Measurements from ENCODE around the gene KRTAP3-2. TPM values are rescaled to one million over a fixed set of nuclear protein-coding genes. Genes with fewer than 3 reads are reported as not detected.
A peak's percentile ranks its signal among the peaks of the same experiment; 100 is the strongest.

KRTAP3-2 gene
- total and polyA plus RNA-seq, 8 donors, result not detected

DNA sequence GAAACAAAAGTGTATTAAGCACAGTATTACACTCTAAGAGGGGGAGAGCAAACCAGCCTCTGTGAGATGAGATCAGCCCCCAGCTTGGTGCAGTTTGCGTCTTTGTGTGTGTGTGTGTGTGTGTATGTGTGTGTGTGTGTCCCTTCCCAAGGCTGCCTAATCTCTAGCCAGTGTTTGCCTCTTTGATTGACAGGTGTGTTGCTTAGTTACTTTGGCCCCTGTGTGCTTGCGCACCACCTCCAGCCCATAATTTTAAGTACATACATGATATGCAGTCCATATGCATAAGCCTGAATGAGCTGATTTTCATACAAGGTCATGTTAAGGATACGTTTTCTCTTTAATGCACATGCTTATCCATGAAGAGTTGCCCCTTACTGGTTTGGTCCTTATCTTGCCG lies 2.1 kb upstream of the KRTAP3-2 start:
- Histone ChIP-seq H3K4me1 (no peaks in the 10 kb centered on the region), H3K9me3 (no peaks in the 10 kb centered on the region), H3K36me3 (no peaks in the 10 kb centered on the region), H3K4me3 (no peak overlapping the region), H3K27ac (no peak overlapping the region), H3K27me3 (peaks cover 0 to 28% (median 0%) of the 10 kb centered on the region in 3 donors)
- TF ChIP-seq CTCF (IDR thresholded peaks at IDR 0.05) (no peak), EP300 (IDR thresholded peaks at IDR 0.05) (no peak), POLR2A (IDR thresholded peaks at IDR 0.05) (no peak), POLR2AphosphoS5 (IDR thresholded peaks at IDR 0.05) (no peak)
- DNase-seq, result peak in 1 of 2 donors; percentile 34
- 47 to 78% (median 72%) methylated on average over 4 of the region's 4 CpGs for WGBS, 5 donors
- intact Hi-C loops (cut with DNase I; ENCODE audit: low total_unique reads), result no loop called here

- intact Hi-C loops (cut with DNase I; ENCODE audit: low total_unique reads), result no loop called here
- Histone ChIP-seq H3K36me3 (no peaks in the 10 kb centered on the region), H3K9me3 (no peaks in the 10 kb centered on the region), H3K4me1 (no peaks in the 10 kb centered on the region), H3K4me3 (no peak overlapping the region), H3K27me3 (peaks cover 0 to 39% (median 0%) of the 10 kb centered on the region in 3 donors), H3K27ac (no peak overlapping the region)
- WGBS, 5 donors, result 63 to 76% (median 73%) methylated on average over 2 of the region's 2 CpGs
- DNase-seq, result no peak
- TF ChIP-seq CTCF (IDR thresholded peaks at IDR 0.05), result no peak
- no peak for TF ChIP-seq POLR2AphosphoS5 (IDR thresholded peaks at IDR 0.05)
- TF ChIP-seq POLR2A (IDR thresholded peaks at IDR 0.05), result no peak
- no peak for TF ChIP-seq EP300 (IDR thresholded peaks at IDR 0.05)
Observed at GRCh38 chr17:40997361-40997760, 2.3 kb downstream of the KRTAP3-2 start.

- WGBS, 5 donors, result 69 to 88% (median 77%) methylated on average over 4 of the region's 4 CpGs
- no peak for DNase-seq
- intact Hi-C loops (cut with DNase I; ENCODE audit: low total_unique reads), result no loop called here
Observed at GRCh38 chr17:40996829-40997228, 2.9 kb downstream of the KRTAP3-2 start.

GRCh38 chr17:40995116-40995515 lies 4.6 kb downstream of the KRTAP3-2 start:
- 26 to 67% (median 41%) methylated on average over 1 of the region's 1 CpG for WGBS, 5 donors
- H3K4me1 ChIP-seq, result no peaks in the 10 kb centered on the region
- H3K4me3 ChIP-seq, result no peak overlapping the region
- no peak for DNase-seq
- H3K9me3 ChIP-seq, result no peaks in the 10 kb centered on the region
- no peaks in the 10 kb centered on the region for H3K36me3 ChIP-seq
- intact Hi-C loops (cut with DNase I; ENCODE audit: low total_unique reads), result no loop called here
- H3K27me3 ChIP-seq, result peaks cover 0 to 43% (median 0%) of the 10 kb centered on the region in 3 donors
- no peak overlapping the region for H3K27ac ChIP-seq
- TF ChIP-seq EP300 (IDR thresholded peaks at IDR 0.05) (no peak), CTCF (IDR thresholded peaks at IDR 0.05) (no peak), POLR2A (IDR thresholded peaks at IDR 0.05) (no peak), POLR2AphosphoS5 (IDR thresholded peaks at IDR 0.05) (no peak)

More at GRCh38 chr17:40996829-40997228, 2.9 kb downstream of the KRTAP3-2 start:
- no peak for TF ChIP-seq POLR2A (IDR thresholded peaks at IDR 0.05)
- no peak for TF ChIP-seq POLR2AphosphoS5 (IDR thresholded peaks at IDR 0.05)
- no peak for TF ChIP-seq CTCF (IDR thresholded peaks at IDR 0.05)
- Histone ChIP-seq H3K4me3 (no peak overlapping the region), H3K4me1 (no peaks in the 10 kb centered on the region), H3K9me3 (no peaks in the 10 kb centered on the region), H3K36me3 (no peaks in the 10 kb centered on the region), H3K27me3 (peaks cover 0 to 39% (median 0%) of the 10 kb centered on the region in 3 donors), H3K27ac (no peak overlapping the region)
